HepG2 (cell line): ENCODE data around the gene SCNM1. TPM values are rescaled to one million over a fixed set of nuclear protein-coding genes. Genes with fewer than 3 reads are reported as not detected.

Experiments used
- EEA1 ChIP-seq: sonication (generic); formaldehyde crosslinking; IDR thresholded peaks from 2 replicates; pipeline ENCODE4 v1.5.1; 2020; ENCODE audit warnings: mild to moderate bottlenecking, missing genetic modification reagents, borderline replicate concordance
- GABPB1 ChIP-seq: IDR thresholded peaks from 2 replicates; pipeline ENCODE4 v1.6.1; 2016; ENCODE audit warnings: mild to moderate bottlenecking, missing genetic modification reagents, moderate library complexity, missing compliant biosample characterization
- IKZF1 ChIP-seq: fragments of 450-650 bp; IDR thresholded peaks from 2 replicates; pipeline ENCODE4 v1.7.1; 2016
- IRX3 ChIP-seq: sonication (generic); formaldehyde crosslinking; IDR thresholded peaks from 2 replicates; pipeline ENCODE4 v1.8.1; 2023; ENCODE audit warnings: mild to moderate bottlenecking, low read depth, missing genetic modification reagents, borderline replicate concordance
- KDM5B ChIP-seq: sonication (generic); formaldehyde crosslinking; IDR thresholded peaks from 2 replicates; pipeline ENCODE4 v1.4.0; 2020; ENCODE audit warnings: missing genetic modification reagents, mild to moderate bottlenecking, borderline replicate concordance
- MED8 ChIP-seq: sonication (generic); formaldehyde crosslinking; IDR thresholded peaks from 2 replicates; pipeline ENCODE4 v1.8.1; 2023; ENCODE audit warnings: mild to moderate bottlenecking, missing genetic modification reagents; ENCODE audit not compliant: insufficient replicate concordance
- PHF20 ChIP-seq: sonication (generic); formaldehyde crosslinking; IDR thresholded peaks from 2 replicates; pipeline ENCODE4 v1.5.0; 2020; ENCODE audit warnings: mild to moderate bottlenecking, missing genetic modification reagents
- TAF15 ChIP-seq: fragments of 200-400 bp; formaldehyde crosslinking; IDR thresholded peaks from one replicate; pipeline ENCODE4 v1.6.1; 2018; ENCODE audit warnings: mild to moderate bottlenecking, low read depth, low read length; ENCODE audit not compliant: poor library complexity, severe bottlenecking
- TMF1 ChIP-seq: sonication (generic); formaldehyde crosslinking; IDR thresholded peaks from 2 replicates; pipeline ENCODE4 v1.8.1; 2022; ENCODE audit warnings: low read depth, missing genetic modification reagents
- ZNF317 ChIP-seq: sonication (generic); formaldehyde crosslinking; IDR thresholded peaks from 2 replicates; pipeline ENCODE4 v1.5.0; 2020; ENCODE audit warnings: mild to moderate bottlenecking, missing genetic modification reagents
- ZNF749 ChIP-seq: sonication (generic); formaldehyde crosslinking; IDR thresholded peaks from 2 replicates; pipeline ENCODE4 v1.8.0; 2022; ENCODE audit warnings: mild to moderate bottlenecking, missing genetic modification reagents, moderate library complexity, borderline replicate concordance
- ZSCAN31 ChIP-seq: sonication (generic); formaldehyde crosslinking; IDR thresholded peaks from 2 replicates; pipeline ENCODE4 v1.5.0; 2020; ENCODE audit warnings: low read depth, mild to moderate bottlenecking, missing genetic modification reagents
- polyA plus RNA-seq, 8 experiments: library from polyadenylated mRNA; depleted of rRNA in 3 of 8; stranded (reverse) in 7 of 8; unstranded in 1 of 8; fragments of >200 nt; fragmentation: Illumina TruSeq in 4 of 8; extraction: Trizol in 4 of 8; gene quantifications; 2 replicates each; pipeline versions ENCODE4 v1.2.1 to v1.2.3, GENCODE V29; 2011 to 2016; ENCODE audit warnings: low read depth in 4 of 8, missing spikeins in 1 of 8, mixed read lengths in 1 of 8; ENCODE audit not compliant: insufficient read depth in 1 of 8
- total RNA-seq, 5 experiments: library from RNA; depleted of rRNA; stranded (reverse); fragments of >200 nt; fragmentation: Illumina TruSeq; extraction: Trizol; gene quantifications; 2 replicates each; pipeline ENCODE4 v1.2.3, GENCODE V29; 2016; ENCODE audit warnings: low read depth in 1 of 5
- TF ChIP-seq, protein P1 (sequence below): sonication (generic); formaldehyde crosslinking; IDR thresholded peaks from 2 replicates; pipeline ENCODE4 v1.9.0; 2021; ENCODE audit warnings: mild to moderate bottlenecking, missing genetic modification reagents
- TF ChIP-seq, protein P2 (sequence below), 2 experiments: IDR thresholded peaks; 2 replicates each; pipeline ENCODE4 v1.6.1; 2011 to 2012; ENCODE audit warnings: low read length in 2 of 2, borderline replicate concordance in 1 of 2, low read depth in 1 of 2, mild to moderate bottlenecking in 1 of 2, moderate library complexity in 1 of 2
- TF ChIP-seq, protein P3 (sequence below): sonication (generic); formaldehyde crosslinking; IDR thresholded peaks from 2 replicates; pipeline ENCODE4 v1.4.0; 2020; ENCODE audit warnings: low read depth, mild to moderate bottlenecking, missing genetic modification reagents
- TF ChIP-seq, protein P4 (sequence below): sonication (generic); formaldehyde crosslinking; IDR thresholded peaks from 2 replicates; pipeline ENCODE4 v1.9.0; 2021; ENCODE audit warnings: missing genetic modification reagents, borderline replicate concordance

SCNM1 gene
- total and polyA plus RNA-seq, 2 of the 13 experiments (the other 11 are each of a cell fraction or from before 2014, with no cell fraction given), result 16.3 to 31.5 TPM

DNA sequence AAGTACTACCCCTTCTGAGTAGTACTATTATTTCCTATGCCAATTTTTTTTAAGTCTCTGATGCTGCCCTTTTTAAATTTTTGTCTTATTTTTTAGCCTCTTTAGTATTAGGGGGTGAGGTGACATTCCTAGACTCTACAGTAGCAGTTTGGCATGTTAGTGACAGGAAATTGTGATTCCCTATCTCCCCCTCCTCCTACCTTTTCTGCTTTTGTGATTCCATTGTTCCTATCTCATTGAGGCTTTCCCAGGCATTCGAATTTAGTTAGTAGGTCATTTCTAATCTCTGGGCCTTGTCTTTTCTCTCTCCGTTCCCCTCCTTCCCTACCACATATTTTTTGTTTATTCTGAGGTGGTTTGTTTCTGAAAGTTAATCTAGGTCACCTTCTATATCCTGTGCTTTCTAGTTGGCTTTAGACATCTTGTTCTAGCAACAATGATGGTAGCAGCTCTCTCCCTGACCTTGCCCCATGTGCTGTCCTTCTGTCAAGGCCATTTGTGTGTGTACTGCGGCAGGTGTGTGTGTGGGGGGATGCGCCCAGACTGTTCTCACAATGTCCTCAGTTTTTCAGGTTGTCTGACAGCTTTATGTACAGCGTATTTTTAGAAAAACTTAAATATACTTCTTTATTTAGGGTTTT is 41.1 kb upstream of the SCNM1 start (continued):
- TF ChIP-seq, protein P1, sequence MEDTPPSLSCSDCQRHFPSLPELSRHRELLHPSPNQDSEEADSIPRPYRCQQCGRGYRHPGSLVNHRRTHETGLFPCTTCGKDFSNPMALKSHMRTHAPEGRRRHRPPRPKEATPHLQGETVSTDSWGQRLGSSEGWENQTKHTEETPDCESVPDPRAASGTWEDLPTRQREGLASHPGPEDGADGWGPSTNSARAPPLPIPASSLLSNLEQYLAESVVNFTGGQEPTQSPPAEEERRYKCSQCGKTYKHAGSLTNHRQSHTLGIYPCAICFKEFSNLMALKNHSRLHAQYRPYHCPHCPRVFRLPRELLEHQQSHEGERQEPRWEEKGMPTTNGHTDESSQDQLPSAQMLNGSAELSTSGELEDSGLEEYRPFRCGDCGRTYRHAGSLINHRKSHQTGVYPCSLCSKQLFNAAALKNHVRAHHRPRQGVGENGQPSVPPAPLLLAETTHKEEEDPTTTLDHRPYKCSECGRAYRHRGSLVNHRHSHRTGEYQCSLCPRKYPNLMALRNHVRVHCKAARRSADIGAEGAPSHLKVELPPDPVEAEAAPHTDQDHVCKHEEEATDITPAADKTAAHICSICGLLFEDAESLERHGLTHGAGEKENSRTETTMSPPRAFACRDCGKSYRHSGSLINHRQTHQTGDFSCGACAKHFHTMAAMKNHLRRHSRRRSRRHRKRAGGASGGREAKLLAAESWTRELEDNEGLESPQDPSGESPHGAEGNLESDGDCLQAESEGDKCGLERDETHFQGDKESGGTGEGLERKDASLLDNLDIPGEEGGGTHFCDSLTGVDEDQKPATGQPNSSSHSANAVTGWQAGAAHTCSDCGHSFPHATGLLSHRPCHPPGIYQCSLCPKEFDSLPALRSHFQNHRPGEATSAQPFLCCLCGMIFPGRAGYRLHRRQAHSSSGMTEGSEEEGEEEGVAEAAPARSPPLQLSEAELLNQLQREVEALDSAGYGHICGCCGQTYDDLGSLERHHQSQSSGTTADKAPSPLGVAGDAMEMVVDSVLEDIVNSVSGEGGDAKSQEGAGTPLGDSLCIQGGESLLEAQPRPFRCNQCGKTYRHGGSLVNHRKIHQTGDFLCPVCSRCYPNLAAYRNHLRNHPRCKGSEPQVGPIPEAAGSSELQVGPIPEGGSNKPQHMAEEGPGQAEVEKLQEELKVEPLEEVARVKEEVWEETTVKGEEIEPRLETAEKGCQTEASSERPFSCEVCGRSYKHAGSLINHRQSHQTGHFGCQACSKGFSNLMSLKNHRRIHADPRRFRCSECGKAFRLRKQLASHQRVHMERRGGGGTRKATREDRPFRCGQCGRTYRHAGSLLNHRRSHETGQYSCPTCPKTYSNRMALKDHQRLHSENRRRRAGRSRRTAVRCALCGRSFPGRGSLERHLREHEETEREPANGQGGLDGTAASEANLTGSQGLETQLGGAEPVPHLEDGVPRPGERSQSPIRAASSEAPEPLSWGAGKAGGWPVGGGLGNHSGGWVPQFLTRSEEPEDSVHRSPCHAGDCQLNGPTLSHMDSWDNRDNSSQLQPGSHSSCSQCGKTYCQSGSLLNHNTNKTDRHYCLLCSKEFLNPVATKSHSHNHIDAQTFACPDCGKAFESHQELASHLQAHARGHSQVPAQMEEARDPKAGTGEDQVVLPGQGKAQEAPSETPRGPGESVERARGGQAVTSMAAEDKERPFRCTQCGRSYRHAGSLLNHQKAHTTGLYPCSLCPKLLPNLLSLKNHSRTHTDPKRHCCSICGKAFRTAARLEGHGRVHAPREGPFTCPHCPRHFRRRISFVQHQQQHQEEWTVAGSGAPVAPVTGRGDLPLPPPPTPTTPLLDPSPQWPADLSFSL, result peak; percentile 49; the same call in 1 of the 2 replicates
- TF ChIP-seq GABPB1 (no peak), MED8 (no peak), TMF1 (CRISPR knock-in tag) (no peak), IKZF1 (no peak), TAF15 (no peak), ZNF317 (no peak), ZSCAN31 (CRISPR knock-in tag) (no peak), KDM5B (no peak), PHF20 (CRISPR knock-in tag) (no peak), EEA1 (CRISPR knock-in tag) (no peak), IRX3 (CRISPR knock-in tag) (no peak), ZNF749 (no peak)
- TF ChIP-seq, protein P2, sequence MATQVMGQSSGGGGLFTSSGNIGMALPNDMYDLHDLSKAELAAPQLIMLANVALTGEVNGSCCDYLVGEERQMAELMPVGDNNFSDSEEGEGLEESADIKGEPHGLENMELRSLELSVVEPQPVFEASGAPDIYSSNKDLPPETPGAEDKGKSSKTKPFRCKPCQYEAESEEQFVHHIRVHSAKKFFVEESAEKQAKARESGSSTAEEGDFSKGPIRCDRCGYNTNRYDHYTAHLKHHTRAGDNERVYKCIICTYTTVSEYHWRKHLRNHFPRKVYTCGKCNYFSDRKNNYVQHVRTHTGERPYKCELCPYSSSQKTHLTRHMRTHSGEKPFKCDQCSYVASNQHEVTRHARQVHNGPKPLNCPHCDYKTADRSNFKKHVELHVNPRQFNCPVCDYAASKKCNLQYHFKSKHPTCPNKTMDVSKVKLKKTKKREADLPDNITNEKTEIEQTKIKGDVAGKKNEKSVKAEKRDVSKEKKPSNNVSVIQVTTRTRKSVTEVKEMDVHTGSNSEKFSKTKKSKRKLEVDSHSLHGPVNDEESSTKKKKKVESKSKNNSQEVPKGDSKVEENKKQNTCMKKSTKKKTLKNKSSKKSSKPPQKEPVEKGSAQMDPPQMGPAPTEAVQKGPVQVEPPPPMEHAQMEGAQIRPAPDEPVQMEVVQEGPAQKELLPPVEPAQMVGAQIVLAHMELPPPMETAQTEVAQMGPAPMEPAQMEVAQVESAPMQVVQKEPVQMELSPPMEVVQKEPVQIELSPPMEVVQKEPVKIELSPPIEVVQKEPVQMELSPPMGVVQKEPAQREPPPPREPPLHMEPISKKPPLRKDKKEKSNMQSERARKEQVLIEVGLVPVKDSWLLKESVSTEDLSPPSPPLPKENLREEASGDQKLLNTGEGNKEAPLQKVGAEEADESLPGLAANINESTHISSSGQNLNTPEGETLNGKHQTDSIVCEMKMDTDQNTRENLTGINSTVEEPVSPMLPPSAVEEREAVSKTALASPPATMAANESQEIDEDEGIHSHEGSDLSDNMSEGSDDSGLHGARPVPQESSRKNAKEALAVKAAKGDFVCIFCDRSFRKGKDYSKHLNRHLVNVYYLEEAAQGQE (IDR thresholded peaks at IDR 0.05; ENCODE audit: borderline replicate concordance in 1 of 2, low read depth in 1 of 2, low read length in 2 of 2), result no peak
- TF ChIP-seq, protein P3, sequence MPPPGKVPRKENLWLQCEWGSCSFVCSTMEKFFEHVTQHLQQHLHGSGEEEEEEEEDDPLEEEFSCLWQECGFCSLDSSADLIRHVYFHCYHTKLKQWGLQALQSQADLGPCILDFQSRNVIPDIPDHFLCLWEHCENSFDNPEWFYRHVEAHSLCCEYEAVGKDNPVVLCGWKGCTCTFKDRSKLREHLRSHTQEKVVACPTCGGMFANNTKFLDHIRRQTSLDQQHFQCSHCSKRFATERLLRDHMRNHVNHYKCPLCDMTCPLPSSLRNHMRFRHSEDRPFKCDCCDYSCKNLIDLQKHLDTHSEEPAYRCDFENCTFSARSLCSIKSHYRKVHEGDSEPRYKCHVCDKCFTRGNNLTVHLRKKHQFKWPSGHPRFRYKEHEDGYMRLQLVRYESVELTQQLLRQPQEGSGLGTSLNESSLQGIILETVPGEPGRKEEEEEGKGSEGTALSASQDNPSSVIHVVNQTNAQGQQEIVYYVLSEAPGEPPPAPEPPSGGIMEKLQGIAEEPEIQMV (CRISPR knock-in tag), result no peak
- TF ChIP-seq, protein P4, sequence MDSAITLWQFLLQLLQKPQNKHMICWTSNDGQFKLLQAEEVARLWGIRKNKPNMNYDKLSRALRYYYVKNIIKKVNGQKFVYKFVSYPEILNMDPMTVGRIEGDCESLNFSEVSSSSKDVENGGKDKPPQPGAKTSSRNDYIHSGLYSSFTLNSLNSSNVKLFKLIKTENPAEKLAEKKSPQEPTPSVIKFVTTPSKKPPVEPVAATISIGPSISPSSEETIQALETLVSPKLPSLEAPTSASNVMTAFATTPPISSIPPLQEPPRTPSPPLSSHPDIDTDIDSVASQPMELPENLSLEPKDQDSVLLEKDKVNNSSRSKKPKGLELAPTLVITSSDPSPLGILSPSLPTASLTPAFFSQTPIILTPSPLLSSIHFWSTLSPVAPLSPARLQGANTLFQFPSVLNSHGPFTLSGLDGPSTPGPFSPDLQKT (CRISPR knock-in tag), result no peak
